Measurements from ENCODE around the gene COPRS.

Gene COPRS

DNA sequence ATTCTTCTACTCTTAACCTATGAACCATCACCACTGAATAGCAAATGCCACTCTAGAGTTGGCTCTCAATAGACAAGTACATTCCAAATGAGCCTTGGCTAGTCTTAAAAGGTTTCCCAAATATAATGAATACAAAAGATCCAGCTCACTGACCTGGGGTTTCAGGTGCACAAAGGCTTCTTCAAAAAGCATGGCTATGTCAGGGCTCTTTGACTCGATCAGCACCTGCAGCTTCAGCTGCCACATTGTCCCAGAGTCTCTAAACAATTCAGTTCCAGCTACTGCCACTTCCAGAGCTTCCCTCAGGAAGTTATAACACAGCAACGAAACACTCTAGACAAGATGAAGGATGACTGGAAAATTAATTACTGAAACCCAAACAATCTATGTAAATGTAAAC lies 16.0 kb upstream of the COPRS start:
- DNase-seq (ENCODE audit: low read depth) = no peak
- H3K4me3 ChIP-seq (ENCODE audit: control insufficient read depth, low read depth, low read length) = no peak overlapping the region
- TF ChIP-seq CTCF (IDR thresholded peaks at IDR 0.05; ENCODE audit: control insufficient read depth, insufficient read depth, low read depth, low read length, missing control alignments) = no peak

GRCh38 chr17:31869797-31870568 lies 10.9 kb upstream of the COPRS start:
- DNase-seq (ENCODE audit: low read depth) = no peak
- TF ChIP-seq CTCF (IDR thresholded peaks at IDR 0.05; ENCODE audit: control insufficient read depth, insufficient read depth, low read depth, low read length, missing control alignments) = no peak
- H3K4me3 ChIP-seq (ENCODE audit: control insufficient read depth, low read depth, low read length) = no peak overlapping the region

DNA sequence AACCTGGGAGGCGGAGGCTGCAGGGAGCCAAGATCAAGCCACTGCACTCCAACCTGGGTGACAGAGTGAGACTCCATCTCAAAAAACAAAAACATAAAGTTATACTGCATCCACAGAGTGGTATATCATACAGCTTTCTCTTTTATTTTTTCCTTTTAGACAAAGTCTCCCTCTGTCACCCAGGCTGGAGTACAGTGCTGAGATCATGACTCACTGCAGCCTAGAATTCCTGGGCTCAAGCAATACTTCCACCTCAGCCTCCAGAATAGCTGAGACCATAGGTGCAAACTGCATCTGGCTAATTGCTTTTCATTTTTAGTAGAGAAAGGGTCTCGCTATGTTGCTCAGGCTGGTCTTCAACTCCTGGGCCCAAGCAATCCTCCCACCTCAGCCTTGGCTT lies 10.0 kb upstream of the COPRS start:
- no peak overlapping the region for H3K4me3 ChIP-seq (ENCODE audit: control insufficient read depth, low read depth, low read length)
- TF ChIP-seq CTCF (IDR thresholded peaks at IDR 0.05; ENCODE audit: control insufficient read depth, insufficient read depth, low read depth, low read length, missing control alignments) = no peak
- no peak for DNase-seq (ENCODE audit: low read depth)

DNA sequence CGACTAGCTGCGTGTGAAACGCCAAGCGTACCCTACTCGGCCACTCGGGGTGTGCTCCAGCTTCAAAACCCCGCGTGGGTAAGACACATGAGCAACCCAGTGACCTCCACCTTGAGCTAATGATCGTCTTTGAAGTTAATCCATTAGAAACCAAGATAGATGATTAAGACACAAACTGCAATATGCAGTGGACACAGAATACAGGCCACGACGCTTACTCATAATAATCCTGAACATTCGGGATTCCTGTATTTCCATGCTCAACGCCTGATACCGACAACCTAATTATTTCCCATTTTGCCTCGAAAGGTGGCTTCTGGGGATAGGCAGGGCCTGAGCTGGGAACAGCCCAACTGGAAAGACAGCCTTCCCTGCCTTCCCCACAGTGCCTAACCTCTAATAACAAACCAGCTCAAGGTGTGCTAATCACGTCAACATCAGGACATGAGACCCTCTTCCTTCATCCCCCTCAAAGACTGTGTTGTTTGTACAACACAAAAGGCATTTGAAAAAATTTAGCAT lies 504 bp upstream of the COPRS start:
- no peak for DNase-seq (ENCODE audit: low read depth)
- TF ChIP-seq CTCF (IDR thresholded peaks at IDR 0.05; ENCODE audit: control insufficient read depth, insufficient read depth, low read depth, low read length, missing control alignments) = no peak
- H3K4me3 ChIP-seq (ENCODE audit: control insufficient read depth, low read depth, low read length) = peak overlapping the region; percentile 29

- peak overlapping the region; percentile 87 for H3K4me3 ChIP-seq (ENCODE audit: control insufficient read depth, low read depth, low read length)
- no peak for TF ChIP-seq CTCF (IDR thresholded peaks at IDR 0.05; ENCODE audit: control insufficient read depth, insufficient read depth, low read depth, low read length, missing control alignments)
- no peak for DNase-seq (ENCODE audit: low read depth)
Measured at GRCh38 chr17:31857920-31858641, 963 bp downstream of the COPRS start.

DNA sequence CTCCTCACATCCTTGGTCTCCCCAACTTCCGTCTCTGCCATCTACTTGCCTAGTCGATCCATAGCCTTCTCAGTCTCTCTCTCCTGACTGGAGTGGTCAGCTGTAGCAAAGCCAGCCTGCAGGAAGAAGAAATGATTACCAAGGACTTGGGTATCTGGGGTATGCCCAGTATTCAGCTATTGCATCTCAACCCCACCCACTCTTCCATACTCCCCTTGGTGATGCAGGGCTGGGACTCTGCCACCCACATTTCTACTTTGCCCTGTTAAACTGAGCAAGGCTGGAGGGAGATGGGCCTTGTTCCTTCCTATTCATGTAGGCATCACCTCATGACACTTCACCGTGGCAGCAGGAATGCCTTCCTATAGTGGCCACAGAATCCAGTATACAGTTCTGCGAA lies 2.3 kb downstream of the COPRS start:
- TF ChIP-seq CTCF (IDR thresholded peaks at IDR 0.05; ENCODE audit: control insufficient read depth, insufficient read depth, low read depth, low read length, missing control alignments) = no peak
- DNase-seq (ENCODE audit: low read depth) = no peak
- no peak overlapping the region for H3K4me3 ChIP-seq (ENCODE audit: control insufficient read depth, low read depth, low read length)
